Myocyte (in vitro differentiated cells): ENCODE results near the gene DUSP23. TPM values are rescaled to one million over a fixed set of nuclear protein-coding genes. Genes with fewer than 3 reads are reported as not detected.

ENCODE experiments used
- DNase-seq: peaks from one replicate; pipeline ENCODE4 v3.0.0-alpha.2; 2012; ENCODE audit warnings: low read depth
- polyA plus RNA-seq: library from polyadenylated mRNA; unstranded; fragments of >200 nt; gene quantifications from one replicate; pipeline ENCODE4 v1.2.1, GENCODE V29; 2012; ENCODE audit warnings: missing spikeins
- total RNA-seq: library from RNA; depleted of rRNA; stranded (reverse); fragments of >200 nt; gene quantifications from 2 replicates; pipeline ENCODE4 v1.2.3, GENCODE V29; 2014

Gene DUSP23
- 14.9 and 26.5 TPM in 2 replicates for total RNA-seq
- 39.6 TPM for polyA plus RNA-seq

GRCh38 chr1:159780583-159781582 lies at the start of gene DUSP23:
Gene DUSP23, plus strand, starts transcription at chr1:159780962. Its CDS starts 139 bp downstream, at chr1:159781101.
- DNase-seq, result peak; percentile 96

GRCh38 chr1:159737238-159737916 lies 43.4 kb upstream of the DUSP23 start:
- DNase-seq, result no peak

- DNase-seq, result no peak
Measured at GRCh38 chr1:159743651-159744410, 36.9 kb upstream of the DUSP23 start.

- no peak for DNase-seq
Measured at GRCh38 chr1:159746666-159747065, 34.1 kb upstream of the DUSP23 start.

GRCh38 chr1:159748370-159748769 lies 32.4 kb upstream of the DUSP23 start:
- DNase-seq, result no peak

GRCh38 chr1:159749630-159750029 lies 31.1 kb upstream of the DUSP23 start:
- DNase-seq, result no peak

- DNase-seq, result no peak
Measured at GRCh38 chr1:159750621-159751020, 30.1 kb upstream of the DUSP23 start.

- no peak for DNase-seq
Measured at GRCh38 chr1:159751031-159751430, 29.7 kb upstream of the DUSP23 start.

- peak; percentile 15 for DNase-seq
Measured at GRCh38 chr1:159752135-159752580, 28.6 kb upstream of the DUSP23 start.

GRCh38 chr1:159753386-159753785 lies 27.4 kb upstream of the DUSP23 start:
- DNase-seq, result no peak

- no peak for DNase-seq
Measured at GRCh38 chr1:159755451-159756007, 25.2 kb upstream of the DUSP23 start.

- DNase-seq, result no peak
Measured at GRCh38 chr1:159756397-159756796, 24.4 kb upstream of the DUSP23 start.

GRCh38 chr1:159763686-159764085 lies 17.1 kb upstream of the DUSP23 start:
- DNase-seq, result no peak

GRCh38 chr1:159765806-159766205 lies 15.0 kb upstream of the DUSP23 start:
- no peak for DNase-seq

- DNase-seq, result no peak
Measured at GRCh38 chr1:159771127-159771895, 9.5 kb upstream of the DUSP23 start.

GRCh38 chr1:159774465-159774864 lies 6.3 kb upstream of the DUSP23 start:
- no peak for DNase-seq

GRCh38 chr1:159775716-159776115 lies 5.0 kb upstream of the DUSP23 start:
- DNase-seq, result no peak

GRCh38 chr1:159778266-159778665 lies 2.5 kb upstream of the DUSP23 start:
- no peak for DNase-seq

GRCh38 chr1:159779403-159779851 lies 1.3 kb upstream of the DUSP23 start:
- DNase-seq, result peak; percentile 35

GRCh38 chr1:159781992-159782391 lies 1.2 kb downstream of the DUSP23 start:
- DNase-seq, result no peak
